ENCODE results near the gene COPG1. TPM values are rescaled to one million over a fixed set of nuclear protein-coding genes. Genes with fewer than 3 reads are reported as not detected.

Gene COPG1
- total and polyA plus RNA-seq, 2 of the 4 experiments (the other 2 are of a cell fraction), result 203 to 446 TPM

GRCh38 chr3:129246636-129247035, 2.8 kb upstream of the COPG1 start:
- Histone ChIP-seq H3K56ac (ENCODE audit: extremely low read depth, insufficient read depth, low read length) (no peak overlapping the region), H4K91ac (ENCODE audit: insufficient read depth, low read depth, low read length) (no peak overlapping the region), H2BK120ac (ENCODE audit: low read depth, low read length) (no peak overlapping the region), H3K4me1 (ENCODE audit: control insufficient read depth, insufficient read depth, low read length) (peaks cover 7% of the 10 kb centered on the region), H2AK9ac (replicated peaks; ENCODE audit: low read depth, low read length, poor library complexity) (no peak overlapping the region), H2AK5ac (ENCODE audit: low read depth, low read length) (no peak overlapping the region), H3K4ac (ENCODE audit: low read depth, low read length) (no peak overlapping the region), H3K9ac (ENCODE audit: low read depth, low read length) (no peak overlapping the region), H4K8ac (ENCODE audit: low read depth in 2 of 2, low read length in 2 of 2) (no peak overlapping the region), H4K20me1 (ENCODE audit: insufficient read depth, low read length) (no peaks in the 10 kb centered on the region), H3K4me2 (ENCODE audit: low read depth, low read length) (no peak overlapping the region), H3K79me1 (ENCODE audit: low read depth in 1 of 2, low read length in 2 of 2) (peaks cover 18 to 39% of the 10 kb centered on the region in 2 experiments), H2AFZ (replicated peaks; ENCODE audit: low read length, poor library complexity) (no peak overlapping the region), H2BK5ac (ENCODE audit: low read depth, low read length, poor library complexity, severe bottlenecking) (no peak overlapping the region), H3K4me3 (ENCODE audit: insufficient read depth, low read depth, low read length) (no peak overlapping the region), H3K9me3 (ENCODE audit: control insufficient read depth, insufficient read depth, low read length) (no peaks in the 10 kb centered on the region), H3K23ac (ENCODE audit: low read depth, low read length) (no peak overlapping the region), H3K36me3 (ENCODE audit: control insufficient read depth, insufficient read depth, low read length) (peaks cover 2% of the 10 kb centered on the region), H3K9me1 (ENCODE audit: insufficient read depth, low read length) (peaks cover 9% of the 10 kb centered on the region), H2BK20ac (ENCODE audit: low read depth, low read length) (no peak overlapping the region), H2BK15ac (ENCODE audit: low read depth, low read length) (no peak overlapping the region), H3K27ac (ENCODE audit: insufficient read depth, low read length) (no peak overlapping the region), H3K14ac (replicated peaks; ENCODE audit: low read depth, low read length) (no peak overlapping the region), H3K27me3 (ENCODE audit: control insufficient read depth, insufficient read depth, low read length) (no peaks in the 10 kb centered on the region), H4K5ac (ENCODE audit: low read depth, low read length) (no peak overlapping the region), H3K18ac (ENCODE audit: low read depth, low read length) (no peak overlapping the region)
- ATAC-seq (ENCODE audit: low read depth) (no peak), DNase-seq (no peak)
- in situ Hi-C loops (cut with MboI; ENCODE audit: low sequenced_read_pairs), result loop anchor here (5.0 to 10.0 kb wide), 2 partner anchors 192 to 274 kb away; no protein-coding TSS in a partner anchor
- ChIA-PET CTCF (interaction anchor here (0.6 to 3.4 kb wide), 6 partner anchors 19 to 277 kb away, joined by 3 to 23 read pairs (median 4); no protein-coding TSS in a partner anchor), POLR2A (ENCODE audit: unreplicated experiment) (no interaction called here)
- intact Hi-C loops (cut with micrococcal nuclease), result loop anchor here (5.0 kb wide), 2 partner anchors 49 to 194 kb away; no protein-coding TSS in a partner anchor
- BruUV-seq (replicated peaks), result no TSS peak
- TF ChIP-seq RCOR1 (IDR thresholded peaks at IDR 0.05; ENCODE audit: insufficient replicate concordance, low read length) (no peak), POLR2A (IDR thresholded peaks at IDR 0.05; ENCODE audit: low read depth, low read length) (no peak), MAFK (IDR thresholded peaks at IDR 0.05; ENCODE audit: low read depth, low read length) (no peak), RAD21 (IDR thresholded peaks at IDR 0.05; ENCODE audit: low read length) (no peak), CHD1 (IDR thresholded peaks at IDR 0.05; ENCODE audit: low read depth, low read length) (no peak), SMC3 (IDR thresholded peaks at IDR 0.05; ENCODE audit: low read depth, low read length) (no peak), MAZ (IDR thresholded peaks at IDR 0.05; ENCODE audit: borderline replicate concordance, low read depth, low read length) (no peak), CTCF (conservative IDR thresholded peaks at IDR 0.05; ENCODE audit: low read depth, low read length) (no peak), ELK1 (IDR thresholded peaks at IDR 0.05; ENCODE audit: borderline replicate concordance, low read depth, low read length) (no peak), RFX5 (IDR thresholded peaks at IDR 0.05; ENCODE audit: low read depth, low read length) (no peak), NFE2L2 (IDR thresholded peaks at IDR 0.05; ENCODE audit: low read depth, low read length) (no peak), BHLHE40 (IDR thresholded peaks at IDR 0.05; ENCODE audit: low read depth, low read length) (no peak), CEBPB (IDR thresholded peaks at IDR 0.05; ENCODE audit: low read depth, low read length) (no peak), FOS (IDR thresholded peaks at IDR 0.05; ENCODE audit: low read depth, low read length) (no peak), MXI1 (IDR thresholded peaks at IDR 0.05; ENCODE audit: borderline replicate concordance, low read depth, low read length) (no peak)
- TF ChIP-seq, protein P1, sequence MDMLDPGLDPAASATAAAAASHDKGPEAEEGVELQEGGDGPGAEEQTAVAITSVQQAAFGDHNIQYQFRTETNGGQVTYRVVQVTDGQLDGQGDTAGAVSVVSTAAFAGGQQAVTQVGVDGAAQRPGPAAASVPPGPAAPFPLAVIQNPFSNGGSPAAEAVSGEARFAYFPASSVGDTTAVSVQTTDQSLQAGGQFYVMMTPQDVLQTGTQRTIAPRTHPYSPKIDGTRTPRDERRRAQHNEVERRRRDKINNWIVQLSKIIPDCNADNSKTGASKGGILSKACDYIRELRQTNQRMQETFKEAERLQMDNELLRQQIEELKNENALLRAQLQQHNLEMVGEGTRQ (IDR thresholded peaks at IDR 0.05; ENCODE audit: low read depth, low read length), result no peak
- dilution Hi-C loops (cut with HindIII; ENCODE audit: low sequenced_read_pairs, unreplicated experiment), result no loop called here

Data from IMR-90 (cell line).